ENCODE measurements around the gene SORCS1.

SORCS1 gene

DNA sequence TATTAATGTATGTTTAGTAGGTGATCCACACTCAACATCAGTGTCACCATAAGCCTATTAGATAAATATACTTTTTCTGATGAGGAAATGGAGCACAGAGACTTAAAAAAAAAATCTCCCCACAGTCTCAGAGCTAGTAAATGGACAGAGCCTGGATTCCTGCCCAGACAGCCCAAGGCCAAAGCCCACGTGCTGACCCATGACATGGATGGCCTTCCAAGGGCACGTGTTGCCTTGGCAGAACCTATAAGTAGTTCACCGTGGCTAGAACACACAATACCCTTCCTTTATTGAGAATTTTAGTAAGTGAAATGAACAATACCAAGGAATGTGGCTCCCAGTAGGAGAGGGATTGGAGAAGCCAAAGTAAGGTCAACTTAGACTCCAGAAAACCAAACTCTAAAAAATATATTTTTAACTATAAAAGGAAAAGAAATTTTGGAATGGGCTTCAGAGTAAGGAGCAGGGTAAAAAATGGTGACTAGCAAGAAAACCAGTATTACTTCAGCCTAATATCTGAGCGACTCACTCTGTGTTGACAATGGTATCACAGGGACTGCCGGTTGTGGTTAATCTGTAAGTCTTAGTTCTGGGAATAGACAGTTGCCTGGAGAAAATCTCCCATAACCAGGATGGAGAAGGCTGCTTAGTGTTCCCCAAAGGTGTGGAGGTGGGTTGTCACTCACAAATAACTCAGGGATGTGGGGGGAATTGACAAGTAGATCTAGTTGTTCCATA lies 223.0 kb downstream of the SORCS1 start:
- no peak overlapping the region for H3K4me3 ChIP-seq (ENCODE audit: low read depth, low read length)
- TF ChIP-seq, protein P1, sequence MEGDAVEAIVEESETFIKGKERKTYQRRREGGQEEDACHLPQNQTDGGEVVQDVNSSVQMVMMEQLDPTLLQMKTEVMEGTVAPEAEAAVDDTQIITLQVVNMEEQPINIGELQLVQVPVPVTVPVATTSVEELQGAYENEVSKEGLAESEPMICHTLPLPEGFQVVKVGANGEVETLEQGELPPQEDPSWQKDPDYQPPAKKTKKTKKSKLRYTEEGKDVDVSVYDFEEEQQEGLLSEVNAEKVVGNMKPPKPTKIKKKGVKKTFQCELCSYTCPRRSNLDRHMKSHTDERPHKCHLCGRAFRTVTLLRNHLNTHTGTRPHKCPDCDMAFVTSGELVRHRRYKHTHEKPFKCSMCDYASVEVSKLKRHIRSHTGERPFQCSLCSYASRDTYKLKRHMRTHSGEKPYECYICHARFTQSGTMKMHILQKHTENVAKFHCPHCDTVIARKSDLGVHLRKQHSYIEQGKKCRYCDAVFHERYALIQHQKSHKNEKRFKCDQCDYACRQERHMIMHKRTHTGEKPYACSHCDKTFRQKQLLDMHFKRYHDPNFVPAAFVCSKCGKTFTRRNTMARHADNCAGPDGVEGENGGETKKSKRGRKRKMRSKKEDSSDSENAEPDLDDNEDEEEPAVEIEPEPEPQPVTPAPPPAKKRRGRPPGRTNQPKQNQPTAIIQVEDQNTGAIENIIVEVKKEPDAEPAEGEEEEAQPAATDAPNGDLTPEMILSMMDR (IDR thresholded peaks at IDR 0.05; ENCODE audit: control insufficient read depth, extremely low read depth, insufficient read depth), result no peak
- DNase-seq (ENCODE audit: low read depth), result no peak

DNA sequence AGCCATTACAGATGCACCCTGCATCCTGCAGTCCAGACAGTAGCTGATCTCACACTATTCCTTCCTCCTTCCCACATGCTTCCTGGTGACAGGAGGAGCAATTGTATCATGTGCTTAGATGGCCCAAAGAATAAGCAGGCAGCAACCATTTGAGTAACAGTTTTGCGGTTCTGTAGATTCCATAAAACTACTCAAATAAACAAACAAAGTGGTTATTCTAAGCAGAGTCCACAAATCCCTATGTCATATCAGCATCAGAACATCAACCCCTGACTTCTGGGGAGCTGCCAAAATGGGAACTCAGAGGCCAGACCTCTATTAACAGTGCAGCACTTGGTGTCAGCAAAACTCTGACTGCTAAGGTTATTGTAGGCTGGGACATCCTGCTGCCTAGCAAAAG lies 226.0 kb downstream of the SORCS1 start:
- no peak for DNase-seq (ENCODE audit: low read depth)
- TF ChIP-seq, protein P1 (IDR thresholded peaks at IDR 0.05; ENCODE audit: control insufficient read depth, extremely low read depth, insufficient read depth), result no peak
- no peak overlapping the region for H3K4me3 ChIP-seq (ENCODE audit: low read depth, low read length)

GRCh38 chr10:106935978-106936451 lies 228.5 kb downstream of the SORCS1 start:
- TF ChIP-seq, protein P1 (IDR thresholded peaks at IDR 0.05; ENCODE audit: control insufficient read depth, extremely low read depth, insufficient read depth), result no peak
- H3K4me3 ChIP-seq (ENCODE audit: low read depth, low read length), result no peak overlapping the region
- no peak for DNase-seq (ENCODE audit: low read depth)

DNA sequence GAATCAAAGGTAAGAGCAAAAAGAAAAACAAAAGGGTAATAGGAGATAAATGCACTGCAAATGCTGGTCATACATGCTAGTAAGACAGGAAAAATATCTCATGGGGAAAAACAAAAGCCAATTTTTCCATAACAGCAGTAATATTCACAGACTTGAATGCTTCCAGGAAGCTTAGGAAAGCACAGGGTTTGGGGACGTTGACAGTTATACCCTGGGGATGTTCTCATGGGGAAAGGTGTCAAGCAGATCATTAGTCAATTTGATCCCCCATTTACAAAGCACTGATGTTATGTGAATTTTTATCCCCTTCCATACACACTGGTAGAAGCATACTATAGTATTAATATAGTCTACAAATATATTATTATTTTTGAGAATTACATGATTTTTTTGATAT lies 232.7 kb downstream of the SORCS1 start:
- TF ChIP-seq, protein P1 (IDR thresholded peaks at IDR 0.05; ENCODE audit: control insufficient read depth, extremely low read depth, insufficient read depth), result no peak
- no peak overlapping the region for H3K4me3 ChIP-seq (ENCODE audit: low read depth, low read length)
- no peak for DNase-seq (ENCODE audit: low read depth)

GRCh38 chr10:106931159-106931852 lies 233.2 kb downstream of the SORCS1 start:
- H3K4me3 ChIP-seq (ENCODE audit: low read depth, low read length), result no peak overlapping the region
- DNase-seq (ENCODE audit: low read depth), result no peak
- TF ChIP-seq, protein P1 (IDR thresholded peaks at IDR 0.05; ENCODE audit: control insufficient read depth, extremely low read depth, insufficient read depth), result no peak

GRCh38 chr10:106930751-106931150 lies 233.8 kb downstream of the SORCS1 start:
- no peak for DNase-seq (ENCODE audit: low read depth)
- TF ChIP-seq, protein P1 (IDR thresholded peaks at IDR 0.05; ENCODE audit: control insufficient read depth, extremely low read depth, insufficient read depth), result no peak
- no peak overlapping the region for H3K4me3 ChIP-seq (ENCODE audit: low read depth, low read length)

All from LNCaP clone FGC (cell line).